HepG2 (cell line): Measurements from ENCODE around the gene AHCYL1.

Source experiments
- DZIP1 ChIP-seq: sonication (generic); formaldehyde crosslinking; IDR thresholded peaks from 2 replicates; pipeline ENCODE4 v1.5.0; 2020; ENCODE audit warnings: mild to moderate bottlenecking, missing genetic modification reagents
- ETS1 ChIP-seq: sonication (generic); formaldehyde crosslinking; IDR thresholded peaks from 2 replicates; pipeline ENCODE4 v1.4.0; 2020; ENCODE audit warnings: missing genetic modification reagents
- EZH2 ChIP-seq: conservative IDR thresholded peaks from 2 replicates; pipeline ENCODE4 v1.6.1; 2012; ENCODE audit warnings: mild to moderate bottlenecking, low read depth, low read length, moderate library complexity
- MAFF ChIP-seq: IDR thresholded peaks from 2 replicates; pipeline ENCODE4 v1.6.1; 2011; ENCODE audit warnings: low read depth, low read length, improper control_type of control experiment
- MEIS1 ChIP-seq: sonication (generic); formaldehyde crosslinking; IDR thresholded peaks from 2 replicates; pipeline ENCODE4 v1.9.0; 2021; ENCODE audit warnings: mild to moderate bottlenecking, missing genetic modification reagents, moderate library complexity, borderline replicate concordance
- RELA ChIP-seq: sonication (generic); formaldehyde crosslinking; IDR thresholded peaks from 2 replicates; pipeline ENCODE4 v1.4.0; 2020; ENCODE audit warnings: missing genetic modification reagents
- SKIL ChIP-seq: sonication (generic); formaldehyde crosslinking; IDR thresholded peaks from 2 replicates; pipeline ENCODE4 v1.8.0; 2022; ENCODE audit warnings: missing genetic modification reagents, mild to moderate bottlenecking, moderate library complexity, borderline replicate concordance
- ZBTB7A ChIP-seq: sonication (generic); formaldehyde crosslinking; IDR thresholded peaks from 2 replicates; pipeline ENCODE4 v1.8.0; 2022; ENCODE audit warnings: mild to moderate bottlenecking, missing genetic modification reagents
- ZNF12 ChIP-seq: sonication (generic); formaldehyde crosslinking; IDR thresholded peaks from 2 replicates; pipeline ENCODE4 v1.5.0; 2020; ENCODE audit warnings: missing genetic modification reagents
- ZNF296 ChIP-seq: sonication (generic); formaldehyde crosslinking; conservative IDR thresholded peaks from 2 replicates; pipeline ENCODE4 v1.5.0; 2020; ENCODE audit warnings: mild to moderate bottlenecking, missing genetic modification reagents

GRCh38 chr1:110003747-110004428 is 19.3 kb downstream of the AHCYL1 start:
- TF ChIP-seq ZNF296 (CRISPR knock-in tag) (no peak), EZH2 (no peak), SKIL (CRISPR knock-in tag) (no peak), ZNF12 (CRISPR knock-in tag) (no peak), MEIS1 (CRISPR knock-in tag) (no peak), DZIP1 (CRISPR knock-in tag) (no peak), ZBTB7A (CRISPR knock-in tag) (no peak), MAFF (peak; percentile 90), RELA (CRISPR knock-in tag) (no peak), ETS1 (CRISPR knock-in tag) (no peak)
